Lower leg skin (tissue), 4 donors: ENCODE results near the gene RNASEH1. TPM values are rescaled to one million over a fixed set of nuclear protein-coding genes. Genes with fewer than 3 reads are reported as not detected.

Source experiments
- DNase-seq, 2 donors: peaks; one replicate each; pipeline ENCODE4 v3.0.0-alpha.2; 2019; ENCODE audit warnings: low spot score in 2 of 2
- H3K4me3 ChIP-seq: fragments of 200-600 bp; sonication (generic); 2 replicates; pipeline ENCODE4 v1.5.1; 2017; ENCODE audit warnings: mild to moderate bottlenecking, low read depth; ENCODE audit not compliant: poor library complexity, severe bottlenecking
- CTCF ChIP-seq, 3 donors: fragments of 450-650 bp; IDR thresholded peaks; one replicate each; pipeline ENCODE4 v1.5.1; 2016; ENCODE audit warnings: antibody characterized with exemption in 3 of 3, mild to moderate bottlenecking in 3 of 3, moderate library complexity in 2 of 3
- POLR2A ChIP-seq, 2 donors: fragments of 450-650 bp; IDR thresholded peaks; one replicate each; pipeline ENCODE4 v1.6.1; 2016 to 2017; ENCODE audit warnings: antibody characterized with exemption in 2 of 2, mild to moderate bottlenecking in 1 of 2, moderate library complexity in 1 of 2
- WGBS, 2 donors: methylation state at CpG; one replicate each; pipeline ENCODE4 v1.1.5; 2018; 5-methylcytosine and 5-hydroxymethylcytosine counted together
- intact Hi-C: fragments of 100-400 bp; cut with DNase I; formaldehyde crosslinking; loops from one replicate; pipeline ENCODE4 v1.15.0; 2023; ENCODE audit warnings: low total_unique reads
- total RNA-seq, 4 donors: library from RNA; depleted of rRNA; stranded (reverse); fragments of >200 nt; gene quantifications; one replicate each; pipeline ENCODE4 v1.1.0, GENCODE V29; 2016

The RNASEH1 gene
- total RNA-seq, 4 donors from 2014 or later = 10.7 to 17.1 (median 14.4) TPM

DNA sequence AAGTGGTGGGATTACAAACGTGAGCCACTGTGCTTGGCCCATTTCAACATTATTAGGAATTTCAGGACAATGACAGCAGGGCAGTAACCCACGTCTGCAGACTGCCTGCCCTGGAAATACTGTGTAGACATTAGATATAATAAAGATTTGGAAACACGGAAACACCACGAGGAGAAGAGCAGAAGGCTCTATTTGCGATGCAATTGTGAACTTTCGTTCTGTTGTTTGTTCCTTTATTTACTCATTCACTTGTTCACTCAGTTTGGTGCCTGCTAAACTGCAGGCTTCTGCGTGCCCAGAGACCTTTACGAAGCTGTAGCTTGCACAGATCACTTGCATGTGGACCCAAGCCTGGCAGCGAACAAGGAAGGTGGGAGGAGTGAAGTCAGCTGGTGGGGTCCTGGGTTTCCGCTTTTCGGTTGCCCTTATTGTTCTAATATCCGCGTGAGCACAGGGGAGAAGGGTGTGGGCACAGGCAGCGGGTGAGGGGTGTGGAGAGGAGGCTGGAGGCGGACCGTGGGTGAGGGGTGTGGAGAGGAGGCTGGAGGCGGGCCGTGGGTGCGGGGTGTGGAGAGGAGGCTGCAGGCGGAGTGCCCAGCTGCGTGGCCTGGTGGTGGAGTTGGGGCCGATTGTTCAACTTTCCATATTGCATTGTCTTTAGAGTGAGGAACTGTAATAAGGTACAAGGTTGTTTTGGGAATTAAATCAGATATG lies 40.2 kb upstream of the RNASEH1 start:
- DNase-seq = no peak
- H3K4me3 ChIP-seq = no peak overlapping the region
- 81 to 82% methylated on average over 22 of the region's 22 CpGs for WGBS, 2 donors
- TF ChIP-seq POLR2A (IDR thresholded peaks at IDR 0.05) = no peak
- no peak for TF ChIP-seq CTCF (IDR thresholded peaks at IDR 0.05)
- intact Hi-C loops = no loop called here

DNA sequence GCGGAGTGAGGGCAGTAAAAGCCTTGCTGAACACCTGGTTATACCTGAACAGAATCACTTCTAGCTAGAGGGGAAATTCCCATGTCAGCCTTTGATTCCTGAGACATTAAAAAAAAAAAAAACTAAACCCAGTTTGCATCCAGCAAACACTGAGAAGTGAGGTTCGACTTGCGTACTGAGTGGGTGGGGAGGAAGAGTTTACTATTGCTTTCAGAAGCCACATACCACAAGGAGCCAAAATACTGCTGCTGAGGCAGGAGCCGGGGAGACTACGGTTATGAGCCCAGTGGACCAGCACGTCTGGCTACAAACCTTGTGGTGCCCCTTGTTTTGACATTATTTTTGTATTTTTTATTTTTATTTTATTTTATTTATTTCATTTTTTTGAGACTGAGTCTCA lies 39.4 kb upstream of the RNASEH1 start:
- TF ChIP-seq POLR2A (IDR thresholded peaks at IDR 0.05) (no peak), CTCF (IDR thresholded peaks at IDR 0.05) (no peak)
- no peak overlapping the region for H3K4me3 ChIP-seq
- no peak for DNase-seq
- intact Hi-C loops = no loop called here
- 63 to 85% methylated on average over 6 of the region's 6 CpGs for WGBS, 2 donors

- intact Hi-C loops = no loop called here
- peak in 1 of 2 donors; percentile 73 for DNase-seq
- TF ChIP-seq POLR2A (IDR thresholded peaks at IDR 0.05) = no peak
- no peak for TF ChIP-seq CTCF (IDR thresholded peaks at IDR 0.05)
- WGBS, 2 donors = 90 to 92% methylated on average over 16 of the region's 16 CpGs
- no peak overlapping the region for H3K4me3 ChIP-seq
These were observed 38.8 kb upstream of the RNASEH1 start for GRCh38 chr2:3596901-3597417.

- intact Hi-C loops = no loop called here
- no peak for TF ChIP-seq CTCF (IDR thresholded peaks at IDR 0.05)
- no peak for DNase-seq
These were observed 37.9 kb upstream of the RNASEH1 start for GRCh38 chr2:3595985-3596384.

DNA sequence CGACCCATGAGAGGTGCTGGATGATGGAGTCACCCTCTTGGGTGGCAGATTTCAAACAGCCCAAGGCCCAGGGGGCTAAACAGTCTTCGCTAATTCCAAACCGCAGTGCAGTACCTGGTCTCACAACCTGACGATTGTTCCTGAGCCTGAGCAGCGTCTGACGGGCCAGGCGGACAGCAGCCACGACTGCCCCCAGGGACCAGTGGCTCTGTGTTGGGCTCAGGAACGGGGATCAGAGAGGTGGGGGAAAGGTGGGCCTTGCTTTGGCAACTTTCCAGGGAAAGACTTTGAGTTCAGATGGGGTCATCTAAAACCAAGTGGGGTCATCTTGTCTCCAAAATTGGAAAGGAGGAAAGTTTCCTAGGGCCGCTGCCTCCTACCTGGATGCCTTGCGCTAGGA lies 37.3 kb upstream of the RNASEH1 start:
- intact Hi-C loops = no loop called here
- no peak overlapping the region for H3K4me3 ChIP-seq
- WGBS, 2 donors = 89 to 90% methylated on average over 11 of the region's 11 CpGs
- peak in 1 of 2 donors; percentile 74 for DNase-seq
- TF ChIP-seq POLR2A (IDR thresholded peaks at IDR 0.05) (no peak), CTCF (IDR thresholded peaks at IDR 0.05) (no peak)

More at GRCh38 chr2:3595985-3596384, 37.9 kb upstream of the RNASEH1 start:
- WGBS, 2 donors = 81 to 92% methylated on average over 6 of the region's 6 CpGs
- H3K4me3 ChIP-seq = no peak overlapping the region
